T-helper 9 cell (primary cell): ENCODE data around the gene CTXND1.

ENCODE experiments used
- DNase-seq: peaks from one replicate; pipeline ENCODE4 v3.0.0-alpha.2; 2020

The CTXND1 gene

DNA sequence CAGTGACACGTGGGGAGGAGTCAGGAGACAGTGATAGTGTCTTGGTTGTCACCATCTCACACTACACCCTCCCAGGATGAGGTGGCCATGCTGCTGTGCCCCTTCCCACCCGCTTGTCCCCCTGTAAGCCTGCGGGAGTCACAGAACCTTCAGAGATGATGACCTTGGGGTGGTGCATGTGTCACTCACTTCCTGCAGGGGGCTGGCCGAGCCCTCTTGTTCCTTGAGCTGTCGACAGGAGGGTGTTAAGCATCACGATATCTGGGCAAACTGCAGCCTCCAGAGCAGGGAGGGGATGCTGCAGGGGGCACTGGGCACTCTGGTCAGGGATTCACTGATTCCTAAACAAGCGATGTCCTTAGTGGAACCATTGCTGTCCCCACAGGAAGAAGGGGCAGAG lies 71.5 kb downstream of the CTXND1 start:
- no peak for DNase-seq

DNA sequence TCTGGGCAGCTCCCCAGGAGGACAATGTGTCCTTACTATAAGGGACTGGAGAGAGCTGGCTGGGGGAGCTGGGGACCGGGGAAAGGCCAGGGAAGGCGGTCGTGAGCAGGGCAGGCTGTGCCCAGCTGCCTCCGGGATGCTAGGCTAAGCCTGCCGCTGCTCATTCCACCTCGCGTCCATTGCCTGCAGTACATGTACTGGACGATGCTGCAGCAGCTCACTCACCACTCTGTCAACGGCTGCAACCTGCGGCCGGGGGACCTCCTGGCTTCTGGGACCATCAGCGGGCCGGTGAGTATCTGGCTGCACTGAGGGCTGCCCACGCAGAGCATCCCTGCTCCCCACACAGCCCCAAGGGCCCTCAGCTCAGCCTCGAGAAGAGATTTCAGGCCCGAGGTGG lies 72.1 kb downstream of the CTXND1 start:
- DNase-seq: no peak

DNA sequence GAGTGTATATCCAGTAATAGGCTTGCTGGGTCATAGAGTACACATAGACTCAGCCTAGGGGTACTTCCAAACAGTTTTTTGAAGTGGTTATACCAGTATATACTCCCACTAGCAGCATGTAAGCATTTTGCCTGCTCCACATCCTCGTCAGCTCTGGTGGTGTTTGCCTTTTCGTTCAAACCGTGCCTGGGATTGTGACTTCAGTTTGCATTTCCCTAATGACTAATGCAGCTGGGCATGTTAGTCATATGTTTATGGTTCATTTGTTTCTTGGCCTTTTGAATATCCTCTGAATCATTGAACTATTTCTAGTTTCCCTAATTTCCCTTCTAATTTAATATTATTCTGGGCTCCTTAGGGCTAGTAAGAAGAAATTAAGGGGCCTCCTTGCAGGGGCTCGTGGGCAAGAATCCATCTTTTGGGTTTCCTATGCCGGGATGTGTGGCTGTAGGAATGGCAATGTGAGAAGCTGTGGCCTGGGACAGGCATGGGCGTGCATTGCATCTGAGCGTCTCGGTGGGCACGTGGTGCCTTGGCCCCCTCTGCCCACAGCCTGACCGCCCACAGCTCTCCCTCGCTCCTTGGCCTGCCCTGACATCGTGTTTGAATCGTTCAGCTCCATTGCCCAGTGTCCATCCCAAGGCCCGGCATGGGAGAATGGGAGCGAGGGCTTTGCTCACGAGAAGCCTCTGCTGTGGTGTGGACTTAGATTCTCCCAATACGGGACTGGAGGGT lies 72.8 kb downstream of the CTXND1 start:
- no peak for DNase-seq

DNA sequence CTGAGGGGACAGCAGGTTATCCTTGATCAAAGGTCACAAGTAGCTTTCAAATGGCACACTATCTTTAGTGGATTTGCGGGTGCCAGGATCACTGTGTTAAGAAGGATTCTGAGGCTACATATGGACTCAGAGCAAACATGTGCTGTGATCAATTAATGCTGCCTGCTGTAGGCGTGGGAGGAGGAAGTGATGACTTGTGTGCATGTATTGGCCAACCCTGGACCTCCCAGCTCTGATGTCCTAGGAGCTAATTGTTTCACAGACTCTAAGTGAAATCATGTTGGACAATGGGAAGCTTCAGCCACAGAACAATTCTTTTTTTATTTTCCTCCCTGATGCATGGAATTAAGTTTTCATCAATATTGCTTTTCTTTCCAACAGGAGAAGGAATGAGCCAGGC lies 74.9 kb downstream of the CTXND1 start:
- no peak for DNase-seq

DNA sequence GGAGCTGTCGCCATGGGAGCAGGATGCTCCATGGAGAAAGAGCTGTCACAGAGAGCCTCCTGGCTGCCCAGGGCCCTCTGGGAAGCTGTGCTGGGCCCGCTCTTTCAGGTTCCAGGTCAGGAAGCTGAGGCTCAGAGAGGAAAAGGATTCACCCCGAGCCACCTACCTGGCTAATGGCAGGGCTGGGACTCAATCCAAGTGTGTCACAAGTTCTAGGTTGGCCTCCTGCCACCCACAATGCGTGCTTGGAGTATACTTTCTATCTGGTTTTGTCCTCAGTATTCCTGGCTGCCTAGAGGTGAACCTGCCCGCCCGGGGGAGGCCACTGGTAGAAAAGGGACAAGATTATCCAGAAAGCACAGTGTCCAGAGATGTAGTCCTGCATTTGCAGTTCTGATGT lies 75.6 kb downstream of the CTXND1 start:
- no peak for DNase-seq

DNA sequence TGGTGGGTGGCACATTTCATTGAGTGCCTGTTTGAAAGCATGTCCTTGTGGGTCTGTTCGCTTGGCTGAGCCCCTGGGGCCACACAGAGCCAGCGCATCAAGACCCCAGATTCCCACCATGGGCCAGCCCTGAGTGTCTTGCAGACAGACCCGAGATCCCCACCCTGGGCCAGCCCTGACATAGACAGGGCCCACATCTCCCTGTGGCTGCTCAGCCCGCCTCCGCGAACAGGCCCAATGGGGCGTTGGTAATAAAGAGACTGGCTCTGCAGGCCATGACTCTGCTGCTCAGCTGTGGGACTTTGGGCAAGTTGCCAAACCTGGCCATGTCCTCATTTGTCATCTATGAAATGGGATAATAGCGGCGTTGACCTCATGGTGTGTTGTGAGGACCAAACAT lies 76.6 kb downstream of the CTXND1 start:
- no peak for DNase-seq

DNA sequence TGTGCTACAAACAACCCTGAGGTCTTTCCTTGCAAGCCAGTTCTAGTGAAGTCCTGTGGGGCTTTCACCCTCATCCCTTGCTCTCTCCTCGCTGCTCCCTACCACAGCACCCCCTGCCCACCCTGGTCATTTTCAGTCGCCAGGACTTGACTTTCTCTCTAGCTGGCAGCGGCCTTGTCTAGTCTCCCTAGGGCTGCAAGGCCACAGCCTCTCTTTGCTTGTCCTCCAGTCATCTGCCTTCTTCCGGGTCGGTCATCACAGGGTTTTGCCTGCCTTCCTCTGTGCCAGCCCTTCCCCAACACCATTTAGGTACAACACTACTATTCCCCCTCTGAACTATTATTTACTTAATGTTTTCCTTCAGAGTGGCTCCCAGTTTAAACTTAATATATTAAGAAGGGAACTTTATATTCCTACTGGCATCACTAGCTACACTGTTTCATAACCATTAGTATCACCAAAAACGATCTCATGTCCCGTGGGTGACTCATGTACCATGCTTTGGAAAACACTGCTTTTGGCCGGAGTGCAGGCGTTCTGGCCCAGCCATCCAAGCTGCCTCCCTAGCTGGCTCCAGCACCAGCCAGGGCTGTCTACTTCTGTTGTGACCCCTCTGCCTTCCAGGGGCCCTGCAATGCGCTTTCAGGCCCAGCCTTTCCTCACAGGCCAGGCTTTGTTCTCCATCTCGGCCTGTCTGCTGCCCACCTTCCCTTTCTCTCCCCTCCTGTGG lies 77.8 kb downstream of the CTXND1 start:
- DNase-seq: no peak

DNA sequence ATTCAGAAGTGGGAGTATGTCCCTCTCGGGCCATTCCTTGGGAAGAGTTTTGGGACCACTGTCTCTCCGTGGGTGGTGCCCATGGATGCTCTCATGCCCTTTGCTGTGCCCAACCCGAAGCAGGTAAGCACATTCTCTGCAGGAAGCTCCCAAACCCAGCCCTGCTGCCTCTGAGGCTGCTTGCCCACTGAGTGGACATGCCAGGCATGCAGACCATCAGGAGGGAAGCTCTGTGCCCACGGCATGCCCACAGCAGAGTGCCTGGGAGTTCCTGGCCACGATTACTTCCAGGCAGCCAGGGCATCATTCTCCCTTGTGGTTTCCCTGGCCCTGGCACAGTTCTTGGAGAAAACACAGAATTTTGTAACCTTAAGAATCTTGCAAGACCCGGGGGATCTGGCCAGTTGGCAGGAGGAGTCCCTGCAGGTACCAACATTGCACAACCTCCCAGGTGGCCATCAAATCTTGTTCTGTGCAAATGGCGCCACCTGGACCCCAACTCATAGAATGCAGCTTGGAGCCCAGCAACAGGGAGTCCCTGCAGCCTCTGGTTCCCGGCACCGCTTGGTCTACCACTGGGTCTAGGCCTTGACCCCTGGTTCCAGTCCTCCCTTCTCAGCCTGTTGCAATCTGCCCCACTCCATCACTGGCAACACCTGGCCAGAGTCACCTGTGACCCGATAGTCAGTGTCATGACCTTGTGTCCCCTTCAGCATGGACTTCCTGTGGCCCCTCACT lies 78.8 kb downstream of the CTXND1 start:
- peak; percentile 48 for DNase-seq

DNA sequence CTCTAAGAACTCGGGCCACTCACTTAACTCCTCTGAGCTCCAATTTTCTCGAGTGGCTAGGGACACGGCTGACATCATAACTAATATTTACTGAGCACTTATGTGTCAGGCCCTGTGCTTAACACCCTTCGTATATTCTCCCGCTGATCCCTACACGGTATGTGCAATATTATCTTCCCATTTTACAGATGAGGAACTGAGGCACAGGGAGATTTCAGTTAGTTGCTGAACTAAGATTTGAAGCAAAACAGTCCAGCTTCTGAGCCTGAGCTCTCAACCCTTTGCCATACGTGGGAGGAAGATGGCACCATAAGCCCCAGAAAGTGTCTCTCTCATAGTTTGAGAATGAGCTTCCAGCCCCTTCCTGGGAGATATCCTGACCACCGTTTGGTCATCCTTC lies 79.6 kb downstream of the CTXND1 start:
- no peak for DNase-seq

DNA sequence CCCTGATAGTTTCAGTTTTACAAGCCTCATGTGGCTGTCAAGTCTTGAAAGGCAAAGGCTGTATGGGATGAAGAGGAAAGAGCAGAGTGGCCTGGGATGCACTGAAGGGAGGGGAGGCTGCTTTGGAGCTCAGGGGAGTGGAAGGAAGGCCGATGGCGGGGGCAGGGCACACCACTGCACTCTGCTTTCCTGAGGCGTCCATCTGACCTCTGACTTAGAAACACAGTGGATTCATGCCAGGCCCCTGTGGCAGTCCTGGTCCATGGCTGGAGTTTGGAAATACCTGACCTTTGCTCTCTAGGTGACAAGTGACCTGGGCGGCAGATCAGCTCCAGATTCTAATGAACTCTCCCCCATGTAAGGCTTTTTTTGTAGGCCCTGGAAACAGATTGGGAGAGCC lies 80.2 kb downstream of the CTXND1 start:
- no peak for DNase-seq

DNA sequence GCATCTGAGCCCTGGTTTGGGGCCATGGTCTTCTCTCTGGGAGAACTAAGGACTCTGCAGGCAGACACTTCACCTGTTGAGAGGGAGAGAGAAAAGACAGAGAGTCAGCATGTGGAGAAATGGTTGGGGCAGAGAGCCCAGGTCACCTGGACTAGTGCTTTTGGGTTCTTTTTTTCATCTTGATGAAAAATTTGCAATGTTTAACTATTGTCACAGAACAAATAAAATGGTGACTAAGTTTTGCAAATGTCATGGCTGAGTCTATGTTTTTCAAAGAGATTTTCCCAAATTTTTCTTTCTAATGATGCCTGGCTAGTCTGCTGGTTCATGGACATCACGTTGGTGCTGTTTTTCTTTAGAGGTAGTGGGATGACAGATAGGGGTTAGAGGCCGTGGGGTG lies 81.4 kb downstream of the CTXND1 start:
- DNase-seq: no peak

DNA sequence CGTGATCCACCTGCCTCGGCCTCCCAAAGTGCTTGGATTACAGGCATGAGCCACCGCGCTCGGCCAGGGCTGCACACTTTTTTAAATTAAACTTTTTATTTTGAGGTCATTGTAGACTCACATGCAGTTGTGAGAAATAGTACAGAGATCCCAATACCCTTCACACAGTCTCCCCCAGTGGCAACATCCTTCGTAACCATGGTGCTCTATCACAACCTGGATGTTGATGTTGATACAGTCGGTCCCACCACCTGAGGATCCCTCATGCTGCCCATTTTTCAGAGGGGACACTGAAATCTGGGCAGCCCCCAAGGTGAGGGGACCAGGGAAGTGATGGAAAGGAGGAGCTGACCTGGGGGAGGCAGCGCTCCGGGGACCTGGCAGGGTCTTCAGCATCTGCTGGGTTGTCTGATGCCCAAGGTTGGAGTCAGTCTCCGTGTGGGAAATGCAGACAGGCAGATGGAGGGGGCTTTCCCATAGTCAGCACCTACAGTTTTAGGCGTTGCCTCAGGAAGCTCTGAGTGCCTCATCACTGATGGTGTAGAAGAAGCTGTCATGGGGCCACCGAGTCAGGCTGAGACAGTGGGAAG lies 82.2 kb downstream of the CTXND1 start:
- DNase-seq: no peak

DNA sequence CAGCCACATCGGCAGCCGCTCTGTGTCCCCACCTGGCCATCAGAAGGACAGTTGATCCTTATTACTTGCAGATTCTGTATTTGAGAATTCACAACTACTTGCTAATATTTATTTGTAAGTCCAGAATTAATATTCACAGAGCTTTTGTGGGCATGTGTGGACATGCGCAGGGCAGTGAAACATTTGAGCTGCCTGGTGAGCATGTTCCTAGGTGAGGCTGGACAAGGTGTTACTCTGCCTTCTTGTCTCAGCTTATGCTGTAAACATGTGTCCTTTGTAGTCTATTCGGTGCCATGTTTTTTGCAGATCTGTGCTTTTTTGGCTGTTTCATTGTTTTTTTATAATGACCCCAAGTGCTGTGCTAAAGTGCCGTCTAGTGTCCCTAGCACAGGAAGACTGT lies 83.6 kb downstream of the CTXND1 start:
- no peak for DNase-seq

DNA sequence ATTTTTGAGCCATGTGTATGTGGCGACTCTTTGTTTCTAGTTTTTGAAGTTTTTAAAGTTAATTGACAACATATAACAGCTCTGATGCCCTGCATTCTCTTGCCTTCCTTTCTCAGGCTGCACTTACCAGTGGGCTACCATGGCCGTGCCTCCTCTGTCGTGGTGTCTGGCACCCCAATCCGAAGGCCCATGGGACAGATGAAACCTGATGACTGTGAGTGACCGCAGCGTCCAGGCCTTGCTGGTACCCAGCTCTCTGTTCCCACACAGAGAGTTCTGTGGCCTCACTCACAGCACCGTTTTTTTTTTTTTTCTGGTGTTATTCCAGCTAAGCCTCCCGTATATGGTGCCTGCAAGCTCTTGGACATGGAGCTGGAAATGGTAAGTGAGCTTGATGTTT lies 84.1 kb downstream of the CTXND1 start:
- no peak for DNase-seq

DNA sequence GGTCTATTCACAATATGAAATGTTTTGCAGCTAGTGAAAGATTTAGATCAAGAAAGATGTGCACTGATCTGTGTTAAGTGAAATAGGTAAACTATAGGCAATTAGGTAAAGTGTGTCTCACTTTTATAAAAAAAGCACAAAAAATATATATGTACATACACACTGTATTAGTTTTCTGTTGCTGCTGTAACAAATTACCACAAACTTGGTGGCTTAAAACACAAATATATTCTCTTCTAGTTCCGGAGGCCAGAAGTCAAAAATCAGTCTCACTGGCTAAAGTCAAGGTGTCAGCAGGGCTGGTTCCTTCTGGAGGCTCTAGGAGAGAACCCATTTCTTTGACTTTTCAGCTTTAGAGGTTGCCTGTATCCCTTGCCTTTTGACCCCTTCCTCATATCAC lies 88.1 kb downstream of the CTXND1 start:
- DNase-seq: no peak

DNA sequence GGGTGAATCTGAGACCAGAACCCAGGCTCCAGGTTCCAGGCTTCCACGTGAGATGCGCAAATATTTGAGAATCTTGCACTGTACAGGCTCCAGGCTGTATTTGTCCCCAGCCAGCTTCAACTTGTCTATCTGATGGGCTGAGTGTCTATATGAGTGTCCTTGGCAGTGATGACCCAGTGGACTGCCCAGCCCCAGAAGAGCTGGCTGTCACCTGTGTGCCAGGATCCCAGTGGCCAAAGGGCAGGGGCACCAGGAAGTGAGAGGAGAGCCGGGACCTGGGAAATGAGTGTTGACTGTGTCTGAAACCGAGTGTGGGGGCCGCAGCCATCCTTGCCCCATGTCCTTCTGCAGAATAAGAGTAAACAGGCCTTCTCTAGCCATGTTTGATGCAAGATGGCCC lies 88.8 kb downstream of the CTXND1 start:
- DNase-seq: no peak

DNA sequence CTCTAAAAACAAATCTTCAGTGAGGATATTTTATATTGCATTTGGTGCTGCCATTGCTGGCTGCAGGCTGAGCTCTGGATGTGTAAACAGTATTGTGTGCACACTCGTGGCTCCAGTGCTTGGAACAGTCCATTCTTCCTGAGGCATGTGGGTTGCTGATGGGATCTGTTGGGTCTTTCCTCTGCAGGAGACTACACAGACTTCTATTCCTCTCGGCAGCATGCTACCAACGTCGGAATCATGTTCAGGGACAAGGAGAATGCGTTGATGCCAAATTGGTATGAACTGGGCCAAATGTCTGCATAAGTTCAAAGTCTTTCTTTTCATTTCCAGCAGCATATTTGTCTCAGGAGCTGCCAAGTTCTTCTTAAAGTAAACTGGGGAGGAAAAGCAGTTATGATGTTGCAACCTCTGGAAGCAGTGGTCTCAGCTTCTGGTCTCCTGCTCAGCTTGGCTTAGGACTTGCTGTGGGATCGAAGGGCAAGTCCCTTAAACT lies 89.9 kb downstream of the CTXND1 start:
- no peak for DNase-seq

DNA sequence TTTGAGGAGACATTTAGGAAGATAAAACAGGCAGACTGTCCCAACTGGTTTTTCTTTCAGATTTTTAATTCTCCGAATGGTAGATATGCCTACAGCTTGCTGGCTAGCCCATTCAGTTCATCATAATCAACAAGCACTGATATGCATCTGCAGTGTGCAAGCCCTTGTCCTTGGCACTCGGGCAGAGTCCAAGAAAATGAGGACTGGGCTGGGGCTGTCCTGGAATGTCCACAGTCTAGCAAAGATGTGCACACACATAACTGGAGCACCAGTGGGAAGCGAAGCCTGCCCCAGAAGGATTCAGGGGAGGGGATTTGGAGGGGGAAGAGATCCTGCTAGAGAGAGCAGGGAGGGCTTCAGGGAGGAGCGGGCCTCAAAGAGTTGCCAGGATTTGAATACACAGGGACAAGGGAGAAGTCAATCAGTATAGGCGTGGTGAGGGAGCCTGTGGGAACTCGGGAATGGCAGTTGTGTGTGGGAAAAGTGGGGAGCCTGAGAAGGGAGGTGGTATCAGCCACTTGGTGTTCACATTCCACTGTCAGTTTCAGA lies 90.5 kb downstream of the CTXND1 start:
- no peak for DNase-seq

DNA sequence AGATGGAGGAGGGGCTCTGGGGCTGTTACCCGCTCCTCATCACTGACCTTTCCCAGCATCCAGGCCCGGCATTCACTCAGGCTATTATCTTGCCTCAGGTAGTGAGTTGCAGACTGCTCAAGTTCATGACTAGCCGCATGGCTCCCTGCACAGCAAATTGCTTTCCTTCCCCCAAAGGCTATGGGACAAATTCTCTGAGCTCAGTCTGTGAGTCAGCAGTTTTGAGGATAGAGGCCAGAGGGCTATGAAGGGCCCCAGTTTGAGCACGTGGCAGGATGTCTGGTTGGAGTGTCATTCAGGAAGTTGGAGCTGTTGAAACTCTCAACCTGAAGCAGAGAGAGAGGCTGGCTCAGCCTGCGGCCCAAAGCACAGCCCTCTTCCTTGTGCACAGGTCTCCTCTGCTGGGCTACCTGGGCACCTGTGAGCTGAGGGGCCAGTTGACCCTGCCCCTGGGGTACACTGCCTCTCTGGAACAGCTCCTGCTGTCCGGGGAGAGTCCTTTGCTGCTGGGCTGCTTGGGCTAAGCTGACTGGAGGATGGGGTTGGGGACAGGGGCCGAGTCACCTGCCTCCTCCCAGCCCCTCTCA lies 91.3 kb downstream of the CTXND1 start:
- no peak for DNase-seq

DNA sequence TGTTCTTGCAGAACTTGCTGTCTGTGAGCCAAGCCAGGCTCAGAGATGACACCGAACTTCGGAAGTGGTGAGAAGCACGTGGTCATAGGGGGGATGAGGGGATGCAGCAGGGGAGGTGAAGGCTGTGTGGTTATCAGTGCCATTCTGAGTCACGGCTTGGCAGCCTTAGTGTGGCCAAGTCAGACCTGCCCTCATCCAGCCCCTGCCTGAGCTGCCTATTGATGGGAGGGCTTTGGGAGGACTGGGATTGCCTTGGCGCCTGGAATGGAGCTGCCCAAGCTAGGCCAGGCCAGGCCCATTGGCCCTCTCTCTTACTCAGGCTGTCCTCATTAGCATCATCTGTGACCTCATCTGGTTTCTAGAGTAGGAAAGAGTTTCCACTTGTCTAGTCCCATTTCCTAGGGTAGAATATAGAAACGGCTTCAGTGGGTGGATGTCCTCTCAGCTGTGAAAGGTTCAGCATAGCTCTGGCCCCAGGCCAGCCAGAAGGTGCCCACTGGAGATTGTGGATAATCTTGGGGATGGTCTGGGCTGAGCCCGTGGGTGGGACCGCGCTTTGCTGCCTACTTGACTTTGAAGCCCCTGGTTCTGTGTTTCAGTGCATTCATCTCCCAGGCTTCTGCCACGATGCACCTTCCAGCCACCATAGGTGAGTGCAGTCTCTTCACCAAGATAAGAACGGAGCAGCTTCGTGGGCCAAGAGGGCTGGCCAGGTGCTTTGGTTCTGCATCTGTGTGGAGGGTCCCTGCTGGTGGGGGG lies 92.0 kb downstream of the CTXND1 start:
- no peak for DNase-seq

DNA sequence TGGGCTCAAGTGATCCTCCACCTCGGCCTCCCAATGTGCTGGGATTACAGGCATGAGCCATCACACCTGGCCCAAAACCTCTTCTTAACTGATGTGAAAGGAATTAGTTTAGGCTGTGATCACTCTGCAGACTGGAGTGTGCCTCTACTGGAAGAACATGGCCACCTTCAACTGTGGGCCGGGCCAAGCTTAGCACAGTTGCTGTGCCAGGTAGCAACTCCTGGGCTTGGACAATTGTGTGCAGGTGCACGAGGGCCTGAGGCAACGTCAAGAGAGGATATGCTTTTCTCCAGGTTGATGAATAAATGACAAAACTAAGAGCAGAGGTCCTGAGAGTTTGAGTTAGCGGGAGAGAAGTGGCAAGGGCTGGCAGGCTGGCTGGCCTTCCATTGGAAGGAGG lies 92.7 kb downstream of the CTXND1 start:
- DNase-seq: no peak

DNA sequence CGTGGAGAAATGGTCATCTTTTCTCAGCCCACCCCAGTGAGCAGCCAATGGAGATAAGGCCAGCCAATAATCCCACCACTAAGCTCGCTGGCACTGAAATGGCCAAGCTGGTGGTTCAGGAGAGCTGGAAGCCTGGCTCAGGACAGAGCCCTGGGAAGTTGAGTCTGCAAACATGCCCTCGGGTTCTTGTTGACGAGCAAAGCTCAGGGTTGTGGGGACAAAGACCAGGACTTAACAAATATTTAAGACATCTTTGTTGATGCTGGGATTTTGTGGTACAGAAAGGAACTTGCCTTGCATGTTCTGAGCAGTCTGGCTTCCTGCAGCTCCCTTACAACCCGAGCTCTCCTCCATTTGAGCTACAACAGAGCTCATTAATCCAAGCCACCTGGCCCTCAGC lies 94.8 kb downstream of the CTXND1 start:
- DNase-seq: no peak
